Measurements from ENCODE around the gene MAGEA8.
"Not testable (repeated sequence)": the region's sequence is repeated elsewhere in the genome, so short reads cannot be mapped to it uniquely, and the experiment has no call there.

Gene MAGEA8, protein sequence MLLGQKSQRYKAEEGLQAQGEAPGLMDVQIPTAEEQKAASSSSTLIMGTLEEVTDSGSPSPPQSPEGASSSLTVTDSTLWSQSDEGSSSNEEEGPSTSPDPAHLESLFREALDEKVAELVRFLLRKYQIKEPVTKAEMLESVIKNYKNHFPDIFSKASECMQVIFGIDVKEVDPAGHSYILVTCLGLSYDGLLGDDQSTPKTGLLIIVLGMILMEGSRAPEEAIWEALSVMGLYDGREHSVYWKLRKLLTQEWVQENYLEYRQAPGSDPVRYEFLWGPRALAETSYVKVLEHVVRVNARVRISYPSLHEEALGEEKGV

DNA sequence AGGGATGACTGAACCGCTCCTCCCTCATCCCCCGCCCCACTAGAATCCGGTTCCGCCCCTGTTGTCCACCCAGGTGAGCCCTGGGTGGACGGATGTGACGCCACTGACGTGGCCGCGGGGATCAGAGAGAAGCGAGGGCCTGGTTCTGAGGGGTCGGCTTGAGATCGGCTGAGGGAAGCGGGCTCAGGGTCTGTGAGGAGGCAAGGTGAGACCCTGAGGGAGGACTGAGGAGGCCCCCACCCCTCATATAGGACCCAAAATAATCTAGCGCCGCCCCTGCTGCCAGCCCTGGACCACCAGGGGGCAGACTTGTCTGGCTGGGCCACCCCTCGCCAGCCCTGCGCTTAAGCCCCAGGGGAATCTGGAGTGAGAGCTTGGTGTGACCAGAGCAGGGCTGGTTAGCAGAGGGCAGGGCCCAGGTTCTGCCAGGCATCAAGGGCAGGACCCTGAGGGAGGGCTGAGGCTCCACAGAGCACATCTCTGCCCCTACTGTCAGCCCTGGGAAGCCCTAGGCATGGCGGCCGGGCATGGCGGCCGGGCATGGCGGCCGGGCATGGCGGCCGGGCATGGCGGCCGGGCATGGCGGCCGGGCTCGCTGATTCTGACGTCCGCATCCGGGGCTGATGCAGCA lies at the start of gene MAGEA8:
Gene MAGEA8 (plus strand): TSS at position 103 of the 631 bp plus-strand sequence. CDS start 3,090 bp downstream, outside the sequence.
- DNase-seq = no peak

- DNase-seq = no peak
These were observed 49.5 kb upstream of the MAGEA8 start for GRCh38 chrX:149831473-149831872.

DNA sequence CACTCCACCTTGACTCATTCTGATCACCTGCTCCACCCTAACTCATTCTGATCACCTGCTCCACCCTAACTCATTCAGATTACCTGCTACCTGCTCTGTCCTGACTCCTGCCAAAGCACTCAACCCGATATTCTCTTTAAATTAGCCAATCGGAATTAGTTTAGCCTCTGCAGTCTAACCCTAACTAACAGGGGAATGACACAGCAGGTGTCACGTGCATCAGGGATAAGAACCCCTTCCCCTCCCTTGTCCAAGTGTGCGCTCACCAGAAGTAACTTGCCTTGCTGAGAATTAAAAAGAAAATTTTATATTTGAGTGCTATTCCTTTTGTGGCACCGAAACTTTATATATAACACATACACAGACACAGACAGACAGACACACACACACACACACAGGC lies 44.3 kb upstream of the MAGEA8 start:
- not testable (repeated sequence) for DNase-seq

DNA sequence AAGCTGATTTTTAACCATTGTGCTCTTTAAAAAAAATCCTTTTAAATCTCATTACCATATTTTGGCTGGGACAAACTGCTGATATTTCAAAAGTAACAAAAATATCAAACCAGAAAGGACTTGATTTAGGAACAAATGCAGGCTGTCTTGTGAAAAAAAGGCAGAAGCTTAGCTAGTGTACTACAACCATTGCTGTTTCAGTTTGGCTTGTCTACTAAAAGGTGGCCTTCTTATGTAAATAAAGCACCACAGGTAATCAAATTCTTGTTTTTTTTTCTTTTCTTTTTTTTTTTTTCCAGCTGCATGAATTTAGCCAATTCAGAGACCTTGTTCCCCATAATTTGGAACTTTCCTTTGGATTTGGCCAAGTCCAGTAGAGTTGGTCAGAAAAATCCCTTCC lies 43.8 kb upstream of the MAGEA8 start:
- no peak for DNase-seq

GRCh38 chrX:149837639-149838038 lies 43.3 kb upstream of the MAGEA8 start:
- no peak for DNase-seq

GRCh38 chrX:149841929-149842328 lies 39.1 kb upstream of the MAGEA8 start:
- no peak for DNase-seq

DNA sequence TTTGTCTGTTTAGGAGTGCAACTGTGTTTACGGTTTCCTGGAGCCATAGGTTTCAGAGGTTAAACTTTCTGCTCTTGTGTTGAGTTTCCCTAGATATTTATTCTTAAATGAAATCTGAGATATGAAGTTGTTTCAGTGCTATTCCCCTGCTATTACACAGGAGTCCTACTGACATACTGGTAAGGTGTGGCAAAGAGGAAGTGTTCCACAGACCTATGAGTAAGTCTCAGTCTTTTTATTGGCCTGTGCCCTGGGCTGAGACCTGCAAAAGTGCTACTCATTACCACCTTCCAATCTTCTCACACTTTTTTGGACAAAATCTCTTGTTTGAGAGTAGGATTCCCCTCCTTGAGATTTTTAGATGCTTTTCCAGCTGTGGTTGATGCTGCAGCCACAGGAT lies 35.6 kb upstream of the MAGEA8 start:
- no peak for DNase-seq

GRCh38 chrX:149846789-149847188 lies 34.2 kb upstream of the MAGEA8 start:
- no peak for DNase-seq

DNA sequence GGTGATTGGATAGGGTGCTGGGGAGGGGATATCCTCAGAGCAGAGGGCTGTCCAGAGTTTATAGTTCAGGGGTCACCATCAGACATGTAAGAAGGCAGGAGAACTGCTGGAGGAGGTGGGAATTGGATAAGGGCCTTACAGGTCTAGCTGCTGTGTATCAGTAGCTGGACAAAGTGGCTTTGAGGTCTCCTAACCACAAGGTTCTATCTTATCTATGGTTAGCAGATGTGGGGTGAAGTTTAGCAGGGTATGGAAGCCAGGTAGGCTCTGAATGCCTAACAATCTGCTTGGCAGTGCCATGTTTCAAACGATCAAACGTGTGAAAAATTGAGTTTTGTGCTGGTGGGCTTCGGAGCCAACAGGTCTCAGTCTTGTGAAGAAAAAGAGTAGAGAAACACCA lies 32.1 kb upstream of the MAGEA8 start:
- DNase-seq = no peak

GRCh38 chrX:149849787-149850186 lies 31.2 kb upstream of the MAGEA8 start:
- no peak for DNase-seq

- no peak for DNase-seq
These were observed 29.1 kb upstream of the MAGEA8 start for GRCh38 chrX:149851864-149852263.

GRCh38 chrX:149853925-149854324 lies 27.1 kb upstream of the MAGEA8 start:
- no peak for DNase-seq

DNA sequence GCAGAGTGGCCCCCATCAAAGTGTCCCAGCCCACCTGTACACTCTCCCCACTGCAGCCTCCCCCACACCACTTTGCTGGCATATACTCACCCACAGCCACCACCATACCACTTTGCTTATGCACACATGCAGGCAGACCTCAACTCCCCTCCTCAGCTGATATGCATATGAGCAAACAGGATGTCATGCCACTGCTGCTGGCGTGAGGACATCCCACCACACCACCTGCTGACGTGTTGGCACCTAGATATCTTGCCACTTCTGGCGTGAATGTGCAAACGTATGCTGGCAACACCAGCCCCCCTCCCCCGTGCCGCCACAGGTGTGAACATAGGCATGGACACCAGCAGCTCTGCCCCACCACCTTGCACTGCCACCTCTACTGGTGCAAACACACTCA lies 22.4 kb upstream of the MAGEA8 start:
- DNase-seq = no peak

DNA sequence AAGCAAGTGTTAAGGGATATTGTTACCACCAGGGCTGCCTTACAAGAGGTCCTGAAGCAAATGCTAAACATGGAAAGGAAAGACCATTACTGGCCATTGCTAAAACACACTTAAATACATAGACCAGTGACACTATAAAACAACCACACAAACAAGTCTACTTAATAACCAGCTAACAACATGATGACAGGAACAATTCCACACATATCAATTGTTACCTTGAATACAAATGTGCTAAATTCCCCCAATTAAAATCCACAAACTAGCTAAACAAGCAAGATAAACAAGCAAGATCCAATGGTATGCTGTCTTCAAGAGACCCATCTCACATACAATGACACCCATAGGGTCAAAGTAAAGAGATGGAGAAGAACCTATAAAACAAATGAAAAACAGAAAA lies 20.5 kb upstream of the MAGEA8 start:
- DNase-seq = no peak

GRCh38 chrX:149865390-149865789 lies 15.6 kb upstream of the MAGEA8 start:
- DNase-seq = no peak

DNA sequence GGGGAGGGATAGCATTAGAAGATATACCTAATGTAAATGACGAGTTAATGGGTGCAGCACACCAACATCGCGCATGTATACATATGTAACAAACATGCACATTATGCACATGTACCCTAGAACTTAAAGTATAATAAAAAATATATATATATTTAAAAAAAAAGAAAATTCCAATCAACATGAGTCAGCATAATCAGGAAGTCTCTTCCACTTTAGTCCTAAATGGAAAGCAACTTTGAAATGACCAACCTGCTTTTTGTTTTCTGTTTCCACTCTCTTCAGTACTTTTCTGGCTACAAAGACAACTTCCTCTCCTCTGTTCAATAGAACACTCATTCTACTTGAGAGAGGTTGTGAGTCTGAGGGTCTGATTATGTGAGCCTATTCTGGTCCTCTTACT lies 13.5 kb upstream of the MAGEA8 start:
- no peak for DNase-seq

- no peak for DNase-seq
These were observed 10.1 kb upstream of the MAGEA8 start for GRCh38 chrX:149870840-149871239.

GRCh38 chrX:149871433-149871832 lies 9.6 kb upstream of the MAGEA8 start:
- no peak for DNase-seq

DNA sequence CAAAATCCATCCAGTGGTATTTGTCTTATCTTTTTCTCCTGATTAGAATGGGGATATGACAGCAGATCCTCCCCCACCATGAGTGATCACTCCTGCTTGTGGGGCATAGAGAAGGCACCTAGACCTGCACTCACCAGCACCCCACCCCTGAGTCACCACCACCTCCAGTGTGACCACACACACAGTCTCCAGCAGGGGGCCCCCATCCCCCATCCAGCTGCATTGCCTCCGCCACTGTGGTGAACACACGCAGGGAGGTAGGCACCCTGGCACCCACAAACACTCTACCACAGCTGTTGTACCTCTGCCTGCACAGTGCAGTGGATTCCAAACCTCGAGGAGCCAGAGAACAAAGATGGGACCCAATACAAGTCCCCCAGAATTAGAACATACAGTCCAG lies 9.0 kb upstream of the MAGEA8 start:
- DNase-seq = no peak

GRCh38 chrX:149877157-149877556 lies 3.8 kb upstream of the MAGEA8 start:
- DNase-seq = no peak

GRCh38 chrX:149877636-149878035 lies 3.3 kb upstream of the MAGEA8 start:
- no peak for DNase-seq

DNA sequence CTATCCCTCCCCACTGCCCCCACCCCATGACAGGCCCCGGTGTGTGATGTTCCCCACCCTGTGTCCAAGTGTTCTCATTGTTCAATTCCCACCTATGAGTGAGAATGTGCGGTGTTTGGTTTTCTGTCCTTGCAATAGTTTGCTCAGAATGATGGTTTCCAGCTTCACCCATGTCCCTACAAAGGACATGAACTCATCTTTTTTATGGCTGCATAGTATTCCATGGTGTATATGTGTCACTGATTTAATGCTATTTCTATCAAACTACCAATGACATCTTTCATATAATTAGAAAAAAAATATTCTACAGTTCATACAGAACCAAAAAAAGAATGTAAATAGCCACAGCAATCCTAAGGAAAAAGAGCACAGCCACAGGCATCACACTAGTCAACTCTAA lies 9.8 kb downstream of the MAGEA8 start:
- DNase-seq = not testable (repeated sequence)

DNA sequence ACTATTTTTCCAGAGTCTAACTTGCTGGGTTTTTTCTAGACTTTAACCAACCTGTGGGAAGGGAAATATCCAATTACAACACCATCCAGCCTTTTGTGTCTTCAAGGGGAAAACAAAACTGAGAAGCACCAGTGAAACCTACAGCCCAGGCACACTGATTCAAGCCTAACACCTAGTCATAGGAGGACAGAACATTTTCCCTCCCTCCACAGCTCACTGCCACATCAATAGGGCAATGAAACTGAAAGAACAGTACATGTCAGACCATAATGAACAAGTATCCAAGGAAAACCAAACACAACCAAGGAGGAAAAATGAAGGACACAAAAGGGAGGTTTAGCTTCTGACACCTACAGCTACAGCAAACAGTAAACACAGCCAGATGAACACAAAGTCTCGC lies 17.6 kb downstream of the MAGEA8 start:
- DNase-seq = no peak

- no peak for DNase-seq
These were observed 23.1 kb downstream of the MAGEA8 start for GRCh38 chrX:149903889-149904748.
